GM19395 (cell line): ENCODE results near the gene SRPK2.
A peak's percentile ranks its signal among the peaks of the same experiment; 100 is the strongest.

Experiments used
- ATAC-seq: cut with Tn5 transposase; IDR thresholded peaks from one replicate; pipeline ENCODE4 v1.9.1; 2021; ENCODE audit warnings: mild to moderate bottlenecking, moderate library complexity; ENCODE audit not compliant: unreplicated experiment

The SRPK2 gene

GRCh38 chr7:105151152-105151551 lies 237.6 kb downstream of the SRPK2 start:
- ATAC-seq, result no peak

GRCh38 chr7:105149827-105150226 lies 238.9 kb downstream of the SRPK2 start:
- no peak for ATAC-seq

GRCh38 chr7:105141068-105141467 lies 247.7 kb downstream of the SRPK2 start:
- ATAC-seq, result no peak

- ATAC-seq, result no peak
These were observed 249.3 kb downstream of the SRPK2 start for GRCh38 chr7:105139381-105139780.

- no peak for ATAC-seq
These were observed 250.8 kb downstream of the SRPK2 start for GRCh38 chr7:105137898-105138297.

GRCh38 chr7:105136221-105136620 lies 252.5 kb downstream of the SRPK2 start:
- ATAC-seq, result no peak

GRCh38 chr7:105133986-105134655 lies 254.6 kb downstream of the SRPK2 start:
- ATAC-seq, result no peak

GRCh38 chr7:105133358-105133757 lies 255.4 kb downstream of the SRPK2 start:
- ATAC-seq, result no peak

GRCh38 chr7:105132835-105133234 lies 255.9 kb downstream of the SRPK2 start:
- no peak for ATAC-seq

- no peak for ATAC-seq
These were observed 256.4 kb downstream of the SRPK2 start for GRCh38 chr7:105132335-105132734.

GRCh38 chr7:105131890-105132289 lies 256.8 kb downstream of the SRPK2 start:
- ATAC-seq, result no peak

GRCh38 chr7:105131033-105131656 lies 257.6 kb downstream of the SRPK2 start:
- ATAC-seq, result peak; percentile 61

GRCh38 chr7:105130580-105130979 lies 258.1 kb downstream of the SRPK2 start:
- no peak for ATAC-seq

GRCh38 chr7:105130048-105130447 lies 258.7 kb downstream of the SRPK2 start:
- no peak for ATAC-seq

GRCh38 chr7:105127179-105127578 lies 261.5 kb downstream of the SRPK2 start:
- no peak for ATAC-seq

- no peak for ATAC-seq
These were observed 262.2 kb downstream of the SRPK2 start for GRCh38 chr7:105126436-105126975.

- ATAC-seq, result no peak
These were observed 263.0 kb downstream of the SRPK2 start for GRCh38 chr7:105125745-105126144.

- no peak for ATAC-seq
These were observed 266.1 kb downstream of the SRPK2 start for GRCh38 chr7:105122619-105123018.

- no peak for ATAC-seq
These were observed 269.8 kb downstream of the SRPK2 start for GRCh38 chr7:105118612-105119600.

GRCh38 chr7:105112440-105113418 lies 276.0 kb downstream of the SRPK2 start:
- ATAC-seq, result no peak
